ENCODE measurements around the gene PLVAP. TPM values are rescaled to one million over a fixed set of nuclear protein-coding genes. Genes with fewer than 3 reads are reported as not detected.

The PLVAP gene
- polyA plus RNA-seq, 2 of the 4 experiments (the other 2 are of a cell fraction), result not detected

DNA sequence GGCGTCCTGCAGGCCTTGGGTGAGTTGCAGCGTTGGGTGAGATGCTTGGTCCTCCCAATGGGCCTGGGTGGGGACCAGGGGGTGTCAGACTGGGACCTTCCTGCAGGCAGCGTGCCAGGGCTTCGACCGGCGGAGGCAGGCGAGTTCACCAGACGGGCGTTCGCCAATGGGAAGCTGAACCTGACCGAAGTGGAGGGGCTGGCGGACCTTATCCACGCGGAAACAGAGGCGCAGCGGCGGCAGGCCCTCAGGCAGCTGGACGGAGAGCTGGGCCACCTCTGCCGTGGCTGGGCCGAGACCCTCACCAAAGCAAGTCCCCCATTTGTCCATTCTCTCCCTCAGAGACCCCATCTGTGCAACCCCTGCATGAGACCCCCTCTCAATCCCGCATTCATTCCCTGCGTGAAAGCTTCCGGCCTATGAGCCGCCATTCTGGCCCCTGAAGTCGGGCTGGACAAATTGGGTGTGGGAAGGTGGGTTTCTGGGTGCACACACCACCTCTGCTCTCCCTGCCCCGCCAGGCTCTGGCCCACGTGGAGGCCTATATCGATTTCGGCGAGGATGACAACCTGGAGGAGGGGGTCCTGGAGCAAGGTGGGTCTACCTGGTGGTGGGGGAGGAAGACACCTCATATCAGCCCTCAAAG, 38.6 kb downstream of the PLVAP start:
- Histone ChIP-seq H3K27ac (peak overlapping the region in 1 of 2 experiments; percentile 94; a peak in 5 of 6 replicates), H3K4me2 (peak overlapping the region; percentile 91), H3K4me3 (peak overlapping the region; percentile 71), H3K9me3 (no peaks in the 10 kb centered on the region), H3K4me1 (peaks cover 28% of the 10 kb centered on the region)
- ATAC-seq (no peak), FAIRE-seq (no peak), DNase-seq (ENCODE audit: low read depth in 1 of 2, low spot score in 1 of 2) (no peak)
- CTCF ChIA-PET, result interaction anchor here (0.7 kb wide), 1 partner anchor 16 kb away, joined by 4 read pairs; no protein-coding TSS in a partner anchor
- 95% methylated on average over 23 of the region's 30 CpGs for WGBS (ENCODE audit: missing lambda C conversion rate)
- TF ChIP-seq E2F6 (IDR thresholded peaks at IDR 0.05; ENCODE audit: borderline replicate concordance, low read depth), result no peak
- TF ChIP-seq ESRRA (IDR thresholded peaks at IDR 0.05; ENCODE audit: borderline replicate concordance, low read length), result no peak
- TF ChIP-seq HOXB13 (CRISPR knock-in tag; IDR thresholded peaks at IDR 0.05; ENCODE audit: low read depth), result no peak
- no peak for TF ChIP-seq EHF (CRISPR knock-in tag; IDR thresholded peaks at IDR 0.05)
- no peak for TF ChIP-seq CHD2 (IDR thresholded peaks at IDR 0.05; ENCODE audit: low read length, partially characterized antibody)
- TF ChIP-seq RARB (CRISPR knock-in tag; IDR thresholded peaks at IDR 0.05), result no peak
- POLR2A ChIA-PET, result interaction anchor here (0.6 to 1.3 kb wide), 2 partner anchors 36 to 51 kb away, joined by 5 to 10 read pairs; no protein-coding TSS in a partner anchor

DNA sequence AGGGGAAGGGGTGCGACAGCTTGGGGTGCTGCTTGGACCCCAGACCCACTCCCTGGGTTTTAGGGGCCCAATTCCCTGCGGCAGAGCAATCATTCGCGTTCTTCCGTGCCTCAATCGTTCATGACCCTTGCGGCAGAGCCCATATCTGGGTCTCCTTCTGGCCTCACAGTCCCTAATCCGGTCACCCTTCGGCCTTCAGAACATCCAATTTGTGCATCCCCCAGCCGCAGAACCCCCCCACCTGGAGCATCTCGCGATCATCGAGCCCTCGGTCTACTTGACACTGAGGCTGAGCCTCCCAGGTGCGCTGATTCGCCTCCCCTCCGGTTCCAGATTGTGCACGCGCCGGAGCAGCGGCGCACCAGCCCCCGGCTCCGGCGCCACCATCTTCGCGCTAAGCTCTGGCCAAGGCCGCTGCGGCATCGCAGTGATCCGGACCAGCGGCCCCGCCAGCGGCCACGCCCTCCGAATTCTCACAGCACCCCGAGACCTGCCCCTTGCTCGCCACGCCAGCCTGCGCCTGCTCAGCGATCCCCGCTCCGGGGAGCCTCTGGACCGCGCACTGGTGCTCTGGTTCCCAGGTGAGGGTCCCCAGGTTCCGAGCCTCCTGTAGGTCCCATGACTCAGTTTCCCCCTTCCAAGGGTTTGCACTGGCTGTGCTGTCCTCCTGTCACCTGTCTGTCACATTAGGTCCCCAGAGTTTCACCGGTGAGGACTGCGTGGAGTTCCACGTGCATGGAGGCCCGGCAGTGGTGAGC, 39.3 kb downstream of the PLVAP start:
- peak; percentile 5 to 9; a peak in 3 of 6 replicates for ATAC-seq
- H3K4me1 ChIP-seq, result peaks cover 29% of the 10 kb centered on the region
- DNase-seq (ENCODE audit: low read depth in 1 of 2, low spot score in 1 of 2), result no peak
- H3K9me3 ChIP-seq, result no peaks in the 10 kb centered on the region
- WGBS (ENCODE audit: missing lambda C conversion rate), result 4% methylated on average over 10 of the region's 50 CpGs
- H3K4me3 ChIP-seq, result peak overlapping the region; percentile 71
- POLR2A ChIA-PET, result interaction anchor here (0.6 to 1.3 kb wide), 3 partner anchors 36 to 82 kb away, joined by 3 to 10 read pairs (median 5); partner anchors contain the start of gene MVB12A
- peak overlapping the region; percentile 83 to 94 for H3K27ac ChIP-seq
- H3K4me2 ChIP-seq, result peak overlapping the region; percentile 91
- CTCF ChIA-PET, result no interaction called here
- FAIRE-seq, result no peak
- TF ChIP-seq POLR2A (IDR thresholded peaks at IDR 0.05; ENCODE audit: low read length) (no peak), FOXS1 (CRISPR knock-in tag; IDR thresholded peaks at IDR 0.05) (no peak), HEYL (CRISPR knock-in tag; IDR thresholded peaks at IDR 0.05) (no peak), REST (IDR thresholded peaks at IDR 0.05) (peak; percentile 38), JUNB (IDR thresholded peaks at IDR 0.05) (no peak), NR3C1 (IDR thresholded peaks at IDR 0.05) (no peak), CHD2 (IDR thresholded peaks at IDR 0.05; ENCODE audit: low read length, partially characterized antibody) (peak; percentile 39), HOXA7 (CRISPR knock-in tag; IDR thresholded peaks at IDR 0.05) (no peak), ZFP36 (IDR thresholded peaks at IDR 0.05; ENCODE audit: borderline replicate concordance, partially characterized antibody) (no peak)

GRCh38 chr19:17336872-17337674, 40.1 kb downstream of the PLVAP start, which contains the start of gene GTPBP3:
Gene GTPBP3, plus strand, starts transcription at chr19:17337553. Its CDS starts 59 bp downstream, at chr19:17337612.
- no peak for FAIRE-seq
- TF ChIP-seq EP300 (IDR thresholded peaks at IDR 0.05) (no peak), POLR2A (IDR thresholded peaks at IDR 0.05; ENCODE audit: low read length) (peak; percentile 47), ZFP36 (IDR thresholded peaks at IDR 0.05; ENCODE audit: borderline replicate concordance, partially characterized antibody) (peak; percentile 99), MAX (IDR thresholded peaks at IDR 0.05) (peak; percentile 92), GATA3 (IDR thresholded peaks at IDR 0.05; ENCODE audit: borderline replicate concordance) (no peak), SREBF2 (IDR thresholded peaks at IDR 0.05) (no peak), NR3C1 (IDR thresholded peaks at IDR 0.05) (no peak), REST (IDR thresholded peaks at IDR 0.05) (no peak)
- TF ChIP-seq, protein P1, sequence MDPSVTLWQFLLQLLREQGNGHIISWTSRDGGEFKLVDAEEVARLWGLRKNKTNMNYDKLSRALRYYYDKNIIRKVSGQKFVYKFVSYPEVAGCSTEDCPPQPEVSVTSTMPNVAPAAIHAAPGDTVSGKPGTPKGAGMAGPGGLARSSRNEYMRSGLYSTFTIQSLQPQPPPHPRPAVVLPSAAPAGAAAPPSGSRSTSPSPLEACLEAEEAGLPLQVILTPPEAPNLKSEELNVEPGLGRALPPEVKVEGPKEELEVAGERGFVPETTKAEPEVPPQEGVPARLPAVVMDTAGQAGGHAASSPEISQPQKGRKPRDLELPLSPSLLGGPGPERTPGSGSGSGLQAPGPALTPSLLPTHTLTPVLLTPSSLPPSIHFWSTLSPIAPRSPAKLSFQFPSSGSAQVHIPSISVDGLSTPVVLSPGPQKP (IDR thresholded peaks at IDR 0.05; ENCODE audit: low read depth, low read length), result no peak

More at GRCh38 chr19:17336872-17337674, 40.1 kb downstream of the PLVAP start, which contains the start of gene GTPBP3:
- H3K9me3 ChIP-seq, result no peaks in the 10 kb centered on the region
- peak within 1 kb of the TSS; percentile 71 for H3K4me3 ChIP-seq
- WGBS (ENCODE audit: missing lambda C conversion rate), result 2% methylated on average over 37 of the region's 41 CpGs
- CTCF ChIA-PET, result interaction anchor here (0.6 to 0.7 kb wide), 2 partner anchors 10 to 48 kb away, joined by 3 to 4 read pairs; no protein-coding TSS in a partner anchor
- H3K27ac ChIP-seq, result peak within 1 kb of the TSS; percentile 95
- H3K4me2 ChIP-seq, result peak within 1 kb of the TSS; percentile 91
- peaks cover 29% of the 10 kb centered on the region for H3K4me1 ChIP-seq
- peak; percentile 90 to 99 for DNase-seq (ENCODE audit: low read depth in 1 of 2, low spot score in 1 of 2)
- POLR2A ChIA-PET, result interaction anchor here (0.9 to 1.3 kb wide), 3 partner anchors 28 to 82 kb away, joined by 3 to 10 read pairs (median 4); partner anchors contain the start of genes DDA1 and MVB12A
- peak; percentile 72 to 90 for ATAC-seq
